Testis (tissue), 2 donors: ENCODE measurements around the gene RTL5.

ENCODE experiments used
- CTCF ChIP-seq, 3 experiments: fragments of 450-650 bp in 2 of 3; fragments of 200-600 bp in 1 of 3; sonication (generic) in 1 of 3; IDR thresholded peaks; one replicate each; pipeline ENCODE4 v1.5.1; 2016 to 2019; ENCODE audit warnings: antibody characterized with exemption in 3 of 3, mild to moderate bottlenecking in 2 of 3, moderate library complexity in 1 of 3
- POLR2A ChIP-seq: fragments of 450-650 bp; IDR thresholded peaks from one replicate; pipeline ENCODE4 v1.6.1; 2017; ENCODE audit warnings: antibody characterized with exemption, mild to moderate bottlenecking, moderate library complexity

- TF ChIP-seq CTCF (IDR thresholded peaks at IDR 0.05), result no peak
- no peak for TF ChIP-seq POLR2A
Observed at GRCh38 chrX:72115380-72115779, 16.3 kb downstream of the RTL5 start.
